MM.1S (cell line): Measurements from ENCODE around the gene ATXN1.

Experiments used
- DNase-seq: peaks from one replicate; pipeline ENCODE4 v3.0.0-alpha.2; 2015
- H2AFZ ChIP-seq: fragments of 300-600 bp; sonication (generic); 2 replicates; pipeline ENCODE4 v1.6.0; 2016; ENCODE audit warnings: antibody characterized with exemption, low read length
- H3F3A ChIP-seq: fragments of 300-600 bp; sonication (generic); 2 replicates; pipeline ENCODE4 v1.6.1; 2016; ENCODE audit warnings: mild to moderate bottlenecking, antibody characterized with exemption, low read length, moderate library complexity, mixed read lengths; ENCODE audit not compliant: insufficient read depth
- H3K27ac ChIP-seq: fragments of 300-600 bp; sonication (generic); 2 replicates; pipeline ENCODE4 v1.5.1; 2016; ENCODE audit warnings: mild to moderate bottlenecking, low read length
- H3K27me3 ChIP-seq: fragments of 300-600 bp; sonication (generic); replicated peaks from 2 replicates; pipeline ENCODE4 v1.6.0; 2016; ENCODE audit warnings: low read length; ENCODE audit not compliant: insufficient read depth
- H3K36me3 ChIP-seq: fragments of 300-600 bp; sonication (generic); replicated peaks from 2 replicates; pipeline ENCODE4 v1.6.1; 2016; ENCODE audit warnings: mild to moderate bottlenecking, low read length, mixed read lengths; ENCODE audit not compliant: insufficient read depth
- H3K4me1 ChIP-seq: fragments of 300-600 bp; sonication (generic); 2 replicates; pipeline ENCODE4 v1.6.1; 2016; ENCODE audit warnings: low read length, mixed read lengths
- H3K4me2 ChIP-seq: fragments of 300-600 bp; sonication (generic); 2 replicates; pipeline ENCODE4 v1.6.0; 2016; ENCODE audit warnings: low read depth, low read length
- H3K4me3 ChIP-seq: fragments of 300-600 bp; sonication (generic); 2 replicates; pipeline ENCODE4 v1.5.1; 2016; ENCODE audit warnings: low read length, mixed read lengths
- H3K79me2 ChIP-seq: fragments of 300-600 bp; sonication (generic); 2 replicates; pipeline ENCODE4 v1.6.1; 2016; ENCODE audit warnings: mixed run types, low read length, mixed read lengths
- H3K9ac ChIP-seq: fragments of 300-600 bp; sonication (generic); 2 replicates; pipeline ENCODE4 v1.6.1; 2016; ENCODE audit warnings: low read length, mixed read lengths
- H3K9me2 ChIP-seq: fragments of 300-600 bp; sonication (generic); replicated peaks from 2 replicates; pipeline ENCODE4 v1.6.1; 2016; ENCODE audit warnings: mild to moderate bottlenecking, low read length, mixed read lengths; ENCODE audit not compliant: insufficient read depth
- H3K9me3 ChIP-seq: fragments of 300-600 bp; sonication (generic); replicated peaks from 2 replicates; pipeline ENCODE4 v1.6.1; 2016; ENCODE audit warnings: mild to moderate bottlenecking, low read length, mixed read lengths; ENCODE audit not compliant: insufficient read depth
- H4K20me1 ChIP-seq: fragments of 300-600 bp; sonication (generic); 2 replicates; pipeline ENCODE4 v1.6.1; 2016; ENCODE audit warnings: mild to moderate bottlenecking, low read length, moderate library complexity, mixed read lengths; ENCODE audit not compliant: insufficient read depth
- EZH2 ChIP-seq: fragments of 300-600 bp; sonication (generic); optimal IDR thresholded peaks from 2 replicates; pipeline ENCODE3; 2017; ENCODE audit warnings: low read depth, mild to moderate bottlenecking, antibody characterized with exemption, low read length, mixed read lengths
- EZH2phosphoT487 ChIP-seq: fragments of 300-600 bp; sonication (generic); IDR thresholded peaks from 2 replicates; pipeline ENCODE4 v1.6.1; 2018; ENCODE audit warnings: antibody characterized with exemption, low read length
- TF ChIP-seq, protein P1 (sequence below): fragments of 300-600 bp; sonication (generic); IDR thresholded peaks from 2 replicates; pipeline ENCODE4 v1.5.1; 2016; ENCODE audit warnings: antibody characterized with exemption, low read length, mixed read lengths

The ATXN1 gene

DNA sequence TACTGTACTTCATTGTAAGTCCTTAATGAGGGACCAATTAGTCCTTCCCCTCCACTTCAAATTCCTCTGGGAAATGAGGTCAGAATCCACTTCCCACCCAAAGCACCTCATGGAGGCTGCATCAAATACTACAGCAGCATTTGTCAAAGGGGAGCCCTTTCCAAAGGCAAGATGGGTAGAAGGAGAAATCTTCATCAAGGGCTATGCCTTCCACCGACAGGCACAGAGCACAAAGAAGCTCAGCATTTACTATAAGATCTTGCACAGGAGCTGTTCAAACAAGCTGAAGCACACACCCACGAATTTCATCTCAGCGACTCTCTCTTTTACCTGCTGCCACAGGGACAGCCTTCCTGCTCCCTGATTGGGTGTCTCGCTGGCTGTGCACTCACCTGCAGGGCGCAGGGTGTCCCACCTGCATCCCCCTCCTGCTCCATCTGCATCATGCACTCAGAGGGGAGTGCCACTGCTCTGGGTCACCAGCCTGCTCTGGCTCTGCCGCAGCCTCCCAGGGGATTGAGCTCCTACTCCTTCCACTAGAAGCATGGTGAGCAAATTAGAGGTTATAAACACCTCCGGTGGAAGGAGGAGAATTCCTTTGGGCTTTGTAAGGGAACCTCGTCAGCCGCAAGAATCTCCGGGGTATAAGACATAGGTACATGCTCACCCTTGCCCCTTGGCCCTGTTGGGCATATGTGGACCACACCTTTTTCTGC lies 164.5 kb downstream of the ATXN1 start:
- no peaks in the 10 kb centered on the region for H4K20me1 ChIP-seq
- H3F3A ChIP-seq = peaks cover 7% of the 10 kb centered on the region
- no peak overlapping the region for H3K9ac ChIP-seq
- H3K27me3 ChIP-seq = no peaks in the 10 kb centered on the region
- no peaks in the 10 kb centered on the region for H3K9me2 ChIP-seq
- no peak overlapping the region for H3K27ac ChIP-seq
- no peaks in the 10 kb centered on the region for H3K9me3 ChIP-seq
- no peak overlapping the region for H2AFZ ChIP-seq
- TF ChIP-seq, protein P1, sequence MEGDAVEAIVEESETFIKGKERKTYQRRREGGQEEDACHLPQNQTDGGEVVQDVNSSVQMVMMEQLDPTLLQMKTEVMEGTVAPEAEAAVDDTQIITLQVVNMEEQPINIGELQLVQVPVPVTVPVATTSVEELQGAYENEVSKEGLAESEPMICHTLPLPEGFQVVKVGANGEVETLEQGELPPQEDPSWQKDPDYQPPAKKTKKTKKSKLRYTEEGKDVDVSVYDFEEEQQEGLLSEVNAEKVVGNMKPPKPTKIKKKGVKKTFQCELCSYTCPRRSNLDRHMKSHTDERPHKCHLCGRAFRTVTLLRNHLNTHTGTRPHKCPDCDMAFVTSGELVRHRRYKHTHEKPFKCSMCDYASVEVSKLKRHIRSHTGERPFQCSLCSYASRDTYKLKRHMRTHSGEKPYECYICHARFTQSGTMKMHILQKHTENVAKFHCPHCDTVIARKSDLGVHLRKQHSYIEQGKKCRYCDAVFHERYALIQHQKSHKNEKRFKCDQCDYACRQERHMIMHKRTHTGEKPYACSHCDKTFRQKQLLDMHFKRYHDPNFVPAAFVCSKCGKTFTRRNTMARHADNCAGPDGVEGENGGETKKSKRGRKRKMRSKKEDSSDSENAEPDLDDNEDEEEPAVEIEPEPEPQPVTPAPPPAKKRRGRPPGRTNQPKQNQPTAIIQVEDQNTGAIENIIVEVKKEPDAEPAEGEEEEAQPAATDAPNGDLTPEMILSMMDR = no peak
- TF ChIP-seq EZH2phosphoT487 (no peak), EZH2 (no peak)
- H3K4me3 ChIP-seq = no peak overlapping the region
- H3K36me3 ChIP-seq = no peaks in the 10 kb centered on the region
- DNase-seq = no peak
- H3K4me1 ChIP-seq = peaks cover 12% of the 10 kb centered on the region
- H3K79me2 ChIP-seq = no peaks in the 10 kb centered on the region
- no peak overlapping the region for H3K4me2 ChIP-seq

DNA sequence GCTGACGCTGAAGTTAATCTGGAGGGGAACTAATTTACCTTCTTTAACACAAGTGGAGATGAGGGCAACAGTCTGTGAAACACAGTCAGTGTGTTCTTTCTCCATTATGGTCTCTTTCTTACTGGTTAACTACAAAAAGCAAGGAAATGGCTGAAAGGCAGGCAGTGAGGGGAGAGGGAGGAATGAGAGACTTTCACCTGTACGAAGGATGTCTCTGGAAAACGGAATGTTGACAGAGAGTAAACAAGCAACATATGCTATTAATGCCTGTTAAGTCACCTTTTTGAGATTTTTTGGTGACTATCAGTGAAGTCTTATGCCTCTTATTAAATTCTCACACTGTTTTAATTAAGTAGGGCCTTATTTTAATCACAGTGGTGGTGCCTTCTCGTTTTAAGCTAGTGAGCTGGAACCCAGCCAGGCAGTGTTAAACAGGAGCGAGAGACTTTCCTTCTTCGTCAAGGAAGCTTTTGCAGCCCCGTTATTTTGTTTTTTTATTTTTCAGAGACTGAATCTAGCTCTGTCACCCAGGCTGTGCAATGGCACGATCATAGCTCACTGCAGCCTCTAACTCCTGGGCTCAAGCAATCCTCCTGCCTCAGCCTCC lies 165.6 kb downstream of the ATXN1 start:
- no peak overlapping the region for H3K9ac ChIP-seq
- H4K20me1 ChIP-seq = no peaks in the 10 kb centered on the region
- H3K79me2 ChIP-seq = no peaks in the 10 kb centered on the region
- H3K4me2 ChIP-seq = no peak overlapping the region
- H3K36me3 ChIP-seq = no peaks in the 10 kb centered on the region
- DNase-seq = no peak
- H3K27me3 ChIP-seq = no peaks in the 10 kb centered on the region
- H3K9me2 ChIP-seq = no peaks in the 10 kb centered on the region
- peaks cover 17% of the 10 kb centered on the region for H3K4me1 ChIP-seq
- peaks cover 14% of the 10 kb centered on the region for H3F3A ChIP-seq
- no peak for TF ChIP-seq EZH2phosphoT487
- no peaks in the 10 kb centered on the region for H3K9me3 ChIP-seq
- H3K4me3 ChIP-seq = no peak overlapping the region
- H2AFZ ChIP-seq = no peak overlapping the region
- no peak overlapping the region for H3K27ac ChIP-seq

DNA sequence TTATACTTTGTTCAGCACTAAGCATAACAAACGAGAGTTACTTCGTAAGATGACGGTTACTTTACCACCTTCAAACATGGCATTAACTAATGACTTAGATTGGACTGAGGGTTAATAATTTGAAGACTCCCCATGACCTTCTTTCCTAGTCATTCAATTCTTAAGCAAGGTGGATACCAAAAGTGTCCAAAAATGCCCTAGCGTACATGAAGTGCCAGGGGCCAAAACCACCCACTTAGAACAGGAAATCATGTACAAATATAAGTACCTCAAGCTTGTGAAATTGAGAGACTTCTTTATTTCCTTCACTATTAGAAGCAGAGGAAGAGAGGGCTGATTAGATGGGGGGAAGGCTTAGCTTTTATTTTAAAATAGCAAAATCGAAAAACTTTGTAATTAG lies 166.4 kb downstream of the ATXN1 start:
- Histone ChIP-seq H3K4me1 (peaks cover 17% of the 10 kb centered on the region), H3K4me3 (no peak overlapping the region), H3K9me2 (no peaks in the 10 kb centered on the region), H2AFZ (no peak overlapping the region), H3K27me3 (no peaks in the 10 kb centered on the region), H3K27ac (no peak overlapping the region), H3F3A (peaks cover 14% of the 10 kb centered on the region), H3K9me3 (no peaks in the 10 kb centered on the region), H3K4me2 (no peak overlapping the region), H3K36me3 (no peaks in the 10 kb centered on the region), H3K9ac (no peak overlapping the region), H3K79me2 (no peaks in the 10 kb centered on the region), H4K20me1 (no peaks in the 10 kb centered on the region)
- DNase-seq = no peak
- TF ChIP-seq, protein P1 = no peak
- TF ChIP-seq EZH2phosphoT487 (no peak), EZH2 (no peak)
